ENCODE data around the gene RAD51AP1.
"Not testable (repeated sequence)": the region's sequence is repeated elsewhere in the genome, so short reads cannot be mapped to it uniquely, and the experiment has no call there.

RAD51AP1 gene, protein sequence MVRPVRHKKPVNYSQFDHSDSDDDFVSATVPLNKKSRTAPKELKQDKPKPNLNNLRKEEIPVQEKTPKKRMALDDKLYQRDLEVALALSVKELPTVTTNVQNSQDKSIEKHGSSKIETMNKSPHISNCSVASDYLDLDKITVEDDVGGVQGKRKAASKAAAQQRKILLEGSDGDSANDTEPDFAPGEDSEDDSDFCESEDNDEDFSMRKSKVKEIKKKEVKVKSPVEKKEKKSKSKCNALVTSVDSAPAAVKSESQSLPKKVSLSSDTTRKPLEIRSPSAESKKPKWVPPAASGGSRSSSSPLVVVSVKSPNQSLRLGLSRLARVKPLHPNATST

GRCh38 chr12:4538207-4539160 lies at the start of gene RAD51AP1:
RAD51AP1 (plus strand) TSS chr12:4538890; CDS start chr12:4538940, 50 bp downstream.
- peak; percentile 94 for DNase-seq

DNA sequence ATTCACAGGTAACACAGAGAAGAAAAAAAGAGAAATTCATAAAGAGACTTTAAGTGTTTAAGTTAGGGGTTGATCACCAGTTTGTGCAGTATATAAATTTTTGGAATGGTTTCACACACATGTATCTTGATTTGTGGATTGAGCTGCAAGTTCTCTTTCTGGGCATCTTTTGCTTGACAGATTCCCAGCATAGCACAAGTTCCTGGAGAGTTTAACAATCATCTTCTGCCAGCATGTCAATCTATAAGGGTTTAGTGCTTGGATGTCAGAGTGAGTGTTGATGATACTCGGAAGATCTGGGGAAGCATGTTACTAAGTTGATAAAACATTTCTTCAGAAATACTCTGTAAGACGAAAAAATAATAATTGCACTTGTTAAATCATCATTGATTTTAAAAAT lies 49.1 kb upstream of the RAD51AP1 start:
- DNase-seq = no peak

- DNase-seq = no peak
Measured at GRCh38 chr12:4490973-4491372, 47.7 kb upstream of the RAD51AP1 start.

DNA sequence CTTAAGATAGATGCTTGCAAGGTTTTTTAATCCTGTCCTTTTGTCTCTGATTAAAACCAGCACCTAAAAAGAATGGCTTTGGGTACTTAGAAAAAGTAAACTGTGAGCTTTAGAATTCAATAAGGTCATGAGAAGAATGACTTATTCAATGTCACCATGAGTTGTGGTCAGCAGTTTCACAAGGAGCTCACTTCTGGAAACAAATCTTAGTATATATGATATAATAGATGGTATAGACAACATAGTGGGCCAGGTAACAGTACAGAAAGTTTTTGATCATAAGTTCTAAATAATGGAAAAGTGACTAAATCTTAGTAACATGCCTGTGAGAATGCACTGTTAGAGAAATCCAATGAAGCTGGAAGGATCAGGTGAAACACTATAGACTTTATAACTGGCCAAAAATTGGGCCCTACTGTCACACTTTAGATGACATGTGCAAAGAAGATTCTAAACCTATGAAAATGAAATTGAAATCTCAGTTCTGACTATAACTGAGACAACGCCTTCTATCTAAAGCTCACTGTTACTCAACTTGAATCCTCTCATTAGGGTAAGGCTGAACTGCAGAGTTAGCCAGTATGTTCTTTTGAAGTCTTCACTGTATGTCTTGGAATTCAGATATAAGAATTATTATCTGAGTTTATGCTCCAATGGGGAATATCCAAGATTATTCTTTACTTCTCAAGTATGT lies 42.4 kb upstream of the RAD51AP1 start:
- no peak for DNase-seq

DNA sequence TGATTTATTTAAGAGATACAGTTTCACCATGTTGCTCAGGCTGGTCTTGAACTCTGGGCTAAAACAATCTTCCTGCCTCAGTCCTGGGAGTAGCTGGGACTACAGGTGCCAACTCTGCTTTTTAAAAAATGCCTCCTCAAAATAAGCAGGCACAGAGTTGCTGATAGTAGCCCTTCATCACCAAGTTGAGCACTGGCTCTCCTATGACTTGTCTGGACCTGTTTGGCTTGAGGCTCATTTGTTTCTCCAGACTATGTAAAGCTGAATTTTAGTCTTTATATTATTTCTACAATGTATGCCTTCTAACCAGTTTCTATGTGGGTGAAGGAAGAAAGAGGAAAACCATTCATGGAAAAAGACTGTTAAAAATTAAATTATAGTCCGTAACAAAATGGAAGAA lies 39.5 kb upstream of the RAD51AP1 start:
- no peak for DNase-seq

DNA sequence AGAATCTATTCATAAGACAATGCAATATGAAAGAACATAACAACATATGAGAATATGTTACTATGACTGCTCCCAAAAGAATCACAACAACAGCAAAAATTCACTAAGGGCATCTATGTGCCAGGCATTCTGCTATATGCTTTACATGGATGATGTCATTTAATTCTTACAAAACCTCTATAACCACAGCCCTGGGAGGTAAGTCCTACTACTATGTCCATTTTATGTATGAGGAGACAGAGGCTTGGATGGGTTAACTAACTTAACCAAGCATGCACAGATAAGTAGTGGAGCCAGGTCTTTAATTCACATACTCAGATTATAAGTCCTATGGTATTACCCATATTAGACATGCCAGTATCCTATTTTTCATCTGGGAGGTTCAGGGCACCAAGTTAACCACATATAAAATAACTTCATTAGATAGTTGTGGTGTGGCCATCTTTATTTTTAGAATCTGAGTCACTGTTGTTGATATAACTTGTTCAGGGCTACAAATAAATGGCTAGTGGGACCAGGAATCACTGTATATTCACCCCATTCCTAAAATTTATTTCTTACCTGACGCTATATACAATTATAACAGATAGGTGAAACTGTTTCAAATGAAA lies 33.2 kb upstream of the RAD51AP1 start:
- DNase-seq = no peak

- no peak for DNase-seq
Measured at GRCh38 chr12:4506430-4506829, 32.3 kb upstream of the RAD51AP1 start.

DNA sequence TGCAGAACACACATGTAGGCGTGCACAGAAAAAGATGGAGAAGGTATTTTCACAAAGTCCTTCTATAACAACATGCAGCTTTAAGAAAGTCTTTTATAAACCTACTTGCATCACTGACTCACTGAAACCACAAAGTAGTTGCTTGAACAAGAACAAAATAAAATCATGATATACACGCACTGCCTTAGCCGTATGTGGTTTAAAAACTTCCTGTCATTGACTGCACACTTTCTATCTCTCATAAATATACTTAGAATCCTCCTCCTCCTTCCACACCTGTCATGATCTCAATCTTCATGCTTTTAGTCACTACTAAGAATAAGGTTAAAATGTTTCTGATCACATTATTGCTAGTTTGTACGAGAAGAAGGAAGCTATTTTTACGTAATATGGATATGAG lies 31.8 kb upstream of the RAD51AP1 start:
- DNase-seq = no peak

DNA sequence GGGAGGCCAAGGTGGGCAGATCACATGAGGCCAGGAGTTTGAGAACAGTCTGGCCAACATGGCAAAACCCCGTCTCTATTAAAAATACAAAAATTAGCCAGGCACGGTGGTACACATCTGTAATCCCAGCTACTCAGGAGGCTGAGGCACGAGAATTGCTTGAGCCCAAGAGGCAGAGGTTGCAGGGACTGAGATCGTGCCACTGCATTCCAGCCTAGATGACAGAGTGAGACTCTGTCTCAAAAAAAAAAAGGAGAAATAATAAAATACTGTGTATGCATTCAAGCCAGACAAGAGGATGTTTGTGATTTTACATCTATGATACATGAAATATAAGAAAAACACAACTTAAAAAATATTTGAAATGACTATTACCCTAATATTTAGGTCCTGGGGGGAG lies 30.2 kb upstream of the RAD51AP1 start:
- not testable (repeated sequence) for DNase-seq

- not testable (repeated sequence) for DNase-seq
Measured at GRCh38 chr12:4509269-4509668, 29.4 kb upstream of the RAD51AP1 start.

- peak; percentile 4 for DNase-seq
Measured at GRCh38 chr12:4518106-4518728, 20.5 kb upstream of the RAD51AP1 start.

- DNase-seq = not testable (repeated sequence)
Measured at GRCh38 chr12:4523443-4523842, 15.2 kb upstream of the RAD51AP1 start.

- no peak for DNase-seq
Measured at GRCh38 chr12:4526923-4527546, 11.7 kb upstream of the RAD51AP1 start.

GRCh38 chr12:4530160-4530559 lies 8.5 kb upstream of the RAD51AP1 start:
- DNase-seq = no peak

- DNase-seq = no peak
Measured at GRCh38 chr12:4530982-4531586, 7.6 kb upstream of the RAD51AP1 start.

- DNase-seq = no peak
Measured at GRCh38 chr12:4535092-4535491, 3.6 kb upstream of the RAD51AP1 start.

DNA sequence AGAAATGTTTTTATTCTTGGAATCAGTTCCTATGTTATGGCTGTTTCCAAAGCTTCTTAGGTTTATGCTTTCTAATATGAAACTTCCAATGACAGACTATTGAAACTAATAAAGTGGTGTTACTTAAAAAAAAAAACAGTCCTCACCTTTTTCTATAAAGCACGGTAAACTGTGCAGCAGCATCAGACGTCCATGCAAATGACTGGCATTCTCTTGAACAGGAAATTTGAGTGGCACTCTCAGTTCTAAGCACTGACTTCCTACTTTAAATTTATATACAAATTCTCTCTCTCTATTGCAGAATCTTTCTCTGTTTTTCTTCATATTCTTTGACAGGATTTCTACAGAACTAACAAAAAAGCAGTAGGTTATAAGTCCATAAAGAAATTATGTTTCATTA lies 2.8 kb upstream of the RAD51AP1 start:
- DNase-seq = no peak

DNA sequence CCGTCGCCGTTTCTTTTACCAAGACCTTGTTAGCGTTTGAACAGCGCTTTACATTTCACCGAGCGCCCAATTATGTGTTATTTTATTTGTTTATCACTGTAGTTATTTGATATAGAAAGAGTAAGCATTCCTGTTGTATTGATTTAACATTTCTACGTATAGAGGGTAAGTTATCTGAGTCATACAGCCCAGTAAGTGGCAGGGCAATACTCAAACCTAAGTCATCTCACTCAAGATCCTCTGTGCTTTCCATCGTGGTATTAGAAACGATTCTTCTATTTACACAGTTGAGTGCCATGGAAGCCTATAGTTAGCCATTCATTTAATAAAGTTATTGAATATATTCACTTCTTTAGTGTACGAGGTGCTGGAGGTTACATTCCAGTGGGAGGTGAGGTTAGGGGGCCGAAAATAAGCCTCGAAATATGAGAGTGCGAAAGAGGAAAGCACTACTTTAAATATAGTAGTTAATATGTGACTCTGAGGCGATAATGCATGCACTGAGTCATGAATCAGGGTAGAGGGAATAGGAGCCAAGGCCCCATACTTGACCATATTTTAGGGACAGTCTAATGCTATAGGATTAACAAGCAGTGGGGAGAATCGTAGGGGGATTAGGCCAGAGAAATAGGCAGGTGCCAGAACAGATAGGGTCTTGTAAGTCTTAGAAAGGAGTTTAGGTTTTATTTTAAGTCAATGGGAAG lies 629 bp downstream of the RAD51AP1 start:
- DNase-seq = no peak

DNA sequence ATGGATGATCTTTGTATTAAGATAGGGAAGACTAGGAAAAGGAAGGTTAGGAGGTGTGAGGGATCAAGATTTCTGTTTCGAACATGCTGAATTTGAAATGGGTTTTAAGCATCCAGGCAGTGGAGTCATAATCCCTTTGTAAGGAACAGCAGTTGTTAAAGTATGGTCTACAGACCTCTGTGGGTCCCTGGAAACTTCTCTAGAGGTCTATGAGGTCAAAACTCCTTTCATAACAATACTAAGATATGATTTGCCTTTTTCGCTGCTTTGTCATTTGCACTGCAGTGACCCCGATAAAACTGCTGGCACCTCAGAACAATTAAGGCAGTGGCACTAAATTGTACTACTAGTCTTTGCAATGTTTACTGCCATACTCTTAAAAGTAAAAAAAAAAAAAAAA lies 1.5 kb downstream of the RAD51AP1 start:
- no peak for DNase-seq

DNA sequence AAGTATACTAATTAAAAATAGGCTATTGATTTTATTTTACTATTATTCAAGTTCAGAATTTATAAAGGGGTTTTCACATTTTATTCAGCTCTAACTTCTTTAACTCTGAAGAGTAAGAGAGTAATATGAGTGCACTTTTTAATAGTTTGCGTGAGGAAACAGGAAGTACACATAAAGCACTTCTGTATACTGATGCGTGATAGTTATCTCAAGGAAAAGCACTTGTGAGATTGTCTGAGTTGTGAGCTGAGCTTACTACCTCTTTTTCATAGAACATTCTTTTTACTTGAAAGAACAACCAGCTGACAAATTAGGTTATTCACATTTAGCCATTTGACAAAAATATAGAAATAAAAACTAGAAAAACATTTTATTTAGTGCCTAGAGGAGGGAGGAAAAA lies 1.9 kb downstream of the RAD51AP1 start:
- DNase-seq = no peak

GRCh38 chr12:4545195-4545594 lies 6.5 kb downstream of the RAD51AP1 start:
- no peak for DNase-seq

Measured in T1000 (cell line).